Fibroblast of lung (primary cell): ENCODE data around the gene C4orf50.

ENCODE experiments used
- EZH2 ChIP-seq: IDR thresholded peaks from 2 replicates; pipeline ENCODE4 v1.5.1; 2012; ENCODE audit warnings: low read length, control low read depth, mild to moderate bottlenecking; ENCODE audit errors: missing control alignments
- TF ChIP-seq, protein P1 (sequence below), 2 donors: IDR thresholded peaks in 1 of 2; conservative IDR thresholded peaks in 1 of 2; 1 replicate in 1 of 2; 2 replicates in 1 of 2; pipeline ENCODE4 v1.5.1; 2011 to 2012; ENCODE audit warnings: low read length in 2 of 2, control low read depth in 1 of 2, inconsistent platforms in 1 of 2, low read depth in 1 of 2, mild to moderate bottlenecking in 1 of 2

GRCh38 chr4:6062133-6062532 lies 43.9 kb upstream of the C4orf50 start:
- TF ChIP-seq, protein P1, sequence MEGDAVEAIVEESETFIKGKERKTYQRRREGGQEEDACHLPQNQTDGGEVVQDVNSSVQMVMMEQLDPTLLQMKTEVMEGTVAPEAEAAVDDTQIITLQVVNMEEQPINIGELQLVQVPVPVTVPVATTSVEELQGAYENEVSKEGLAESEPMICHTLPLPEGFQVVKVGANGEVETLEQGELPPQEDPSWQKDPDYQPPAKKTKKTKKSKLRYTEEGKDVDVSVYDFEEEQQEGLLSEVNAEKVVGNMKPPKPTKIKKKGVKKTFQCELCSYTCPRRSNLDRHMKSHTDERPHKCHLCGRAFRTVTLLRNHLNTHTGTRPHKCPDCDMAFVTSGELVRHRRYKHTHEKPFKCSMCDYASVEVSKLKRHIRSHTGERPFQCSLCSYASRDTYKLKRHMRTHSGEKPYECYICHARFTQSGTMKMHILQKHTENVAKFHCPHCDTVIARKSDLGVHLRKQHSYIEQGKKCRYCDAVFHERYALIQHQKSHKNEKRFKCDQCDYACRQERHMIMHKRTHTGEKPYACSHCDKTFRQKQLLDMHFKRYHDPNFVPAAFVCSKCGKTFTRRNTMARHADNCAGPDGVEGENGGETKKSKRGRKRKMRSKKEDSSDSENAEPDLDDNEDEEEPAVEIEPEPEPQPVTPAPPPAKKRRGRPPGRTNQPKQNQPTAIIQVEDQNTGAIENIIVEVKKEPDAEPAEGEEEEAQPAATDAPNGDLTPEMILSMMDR (conservative IDR thresholded peaks at IDR 0.05 in 1 of 2, IDR thresholded peaks at IDR 0.05 in 1 of 2; ENCODE audit: low read depth in 1 of 2, low read length in 2 of 2): no peak
- no peak for TF ChIP-seq EZH2
